Measurements from ENCODE around the gene GPS1.

- TF ChIP-seq CTCF (IDR thresholded peaks at IDR 0.05; ENCODE audit: borderline replicate concordance, extremely low read depth, low read length, poor library complexity, severe bottlenecking) (no peak), EZH2 (IDR thresholded peaks at IDR 0.05; ENCODE audit: borderline replicate concordance, low read depth, low read length, severe bottlenecking) (no peak)
These were observed 41.5 kb downstream of the GPS1 start for GRCh38 chr17:82092995-82093751.
